HCT116 (cell line): Measurements from ENCODE around the gene ENKD1. TPM values are rescaled to one million over a fixed set of nuclear protein-coding genes. Genes with fewer than 3 reads are reported as not detected.
A peak's percentile ranks its signal among the peaks of the same experiment; 100 is the strongest.

Experiments
- ATAC-seq: fragments of 200-7000 bp; cut with Tn5 transposase; 2 replicates; pipeline ENCODE4 v1.9.1; 2020; ENCODE audit warnings: mild to moderate bottlenecking, moderate library complexity
- BruUV-seq: library from RNA; stranded (reverse); fragments of 400-500 nt; replicated peaks from 2 replicates; lab custom pipeline; 2021; lab: Mats Ljungman, UMichigan
- CTCF ChIA-PET: fragments of 300-600 bp; sonication (Branson Sonifier 250); formaldehyde crosslinking; loops from one replicate; lab custom pipeline; 2021; ENCODE audit warnings: antibody characterized with exemption; lab: Charles Lee
- POLR2A ChIA-PET: fragments of 300-600, 350-600 bp; sonication (Branson Sonifier 250); formaldehyde crosslinking; loops from one replicate; lab custom pipeline; 2021; ENCODE audit warnings: antibody characterized with exemption; lab: Charles Lee
- RAD21 ChIA-PET, 2 experiments: fragments of 300-600 bp; sonication (Branson Sonifier 250); formaldehyde crosslinking; loops; one replicate each; lab custom pipeline; 2023; ENCODE audit warnings: low total read pairs in 2 of 2; ENCODE audit not compliant: uncharacterized antibody in 2 of 2, unreplicated experiment in 2 of 2, low non-redundant PET in 1 of 2; lab: Charles Lee
- DNase-seq: peaks from one replicate; pipeline ENCODE4 v3.0.0-alpha.2; 2010; ENCODE audit warnings: low read depth, low spot score
- H2AFZ ChIP-seq: fragments of 200-600 bp; shearing (Covaris generic), sonication (generic); 2 replicates; pipeline ENCODE4 v1.6.1; 2017; ENCODE audit warnings: low read depth, mixed run types, mixed read lengths, antibody characterized with exemption, low read length; ENCODE audit not compliant: poor library complexity, severe bottlenecking
- H3K27ac ChIP-seq: 2 replicates; pipeline ENCODE4 v1.5.1; 2012; ENCODE audit warnings: low read depth, low read length
- H3K27me3 ChIP-seq: fragments of 200-600 bp; sonication (generic); 2 replicates; pipeline ENCODE4 v1.6.1; 2016; ENCODE audit warnings: mixed run types, low read length, mixed read lengths; ENCODE audit not compliant: insufficient read depth
- H3K36me3 ChIP-seq, 2 experiments: fragments of 200-500 bp in 1 of 2; fragments of 200-600 bp in 1 of 2; sonication (Bioruptor generic) in 1 of 2; sonication (generic) in 1 of 2; 2 replicates each; pipeline versions ENCODE4 v1.5.1 to v1.6.1; 2014 to 2016; ENCODE audit warnings: low read length in 2 of 2, inconsistent platforms in 1 of 2, mixed read lengths in 1 of 2, mixed run types in 1 of 2; ENCODE audit not compliant: insufficient read depth in 2 of 2, control insufficient read depth in 1 of 2
- H3K4me1 ChIP-seq, 2 experiments: fragments of 200-600 bp in 1 of 2; sonication (generic) in 1 of 2; 2 replicates each; pipeline versions ENCODE4 v1.5.1 to v1.6.1; 2012 to 2017; ENCODE audit warnings: low read length in 2 of 2, inconsistent platforms in 1 of 2, mild to moderate bottlenecking in 1 of 2, mixed read lengths in 1 of 2, mixed run types in 1 of 2, moderate library complexity in 1 of 2; ENCODE audit not compliant: insufficient read depth in 2 of 2, control insufficient read depth in 1 of 2
- H3K4me2 ChIP-seq: fragments of 200-600 bp; sonication (generic); 2 replicates; pipeline ENCODE4 v1.6.1; 2017; ENCODE audit warnings: mixed run types, low read length, mixed read lengths
- H3K4me3 ChIP-seq, 2 experiments: fragments of 200-600 bp in 1 of 2; sonication (generic) in 1 of 2; replicated peaks in 1 of 2; 2 replicates each; pipeline ENCODE4 v1.5.1; 2011 to 2016; ENCODE audit warnings: low read length in 2 of 2, control low read depth in 1 of 2, low read depth in 1 of 2, mild to moderate bottlenecking in 1 of 2, mixed read lengths in 1 of 2, mixed run types in 1 of 2
- H3K79me2 ChIP-seq: fragments of 200-600 bp; sonication (generic); 2 replicates; pipeline ENCODE4 v1.6.1; 2017; ENCODE audit warnings: mild to moderate bottlenecking, mixed run types, low read length, moderate library complexity, mixed read lengths; ENCODE audit not compliant: insufficient read depth
- H3K9ac ChIP-seq: fragments of 200-600 bp; sonication (generic); 2 replicates; pipeline ENCODE4 v1.6.1; 2016; ENCODE audit warnings: low read length, mixed read lengths
- H3K9me2 ChIP-seq: fragments of 200-600 bp; sonication (generic), shearing (Covaris generic); 2 replicates; pipeline ENCODE4 v1.6.1; 2017; ENCODE audit warnings: mixed run types, mild to moderate bottlenecking, moderate library complexity; ENCODE audit not compliant: insufficient read depth
- H3K9me3 ChIP-seq, 2 experiments: fragments of 200-500 bp in 1 of 2; fragments of 200-600 bp in 1 of 2; sonication (Bioruptor generic) in 1 of 2; sonication (generic) in 1 of 2; 2 replicates each; pipeline ENCODE4 v1.6.1; 2014 to 2017; ENCODE audit warnings: low read length in 2 of 2, mixed read lengths in 2 of 2, inconsistent platforms in 1 of 2, low read depth in 1 of 2, mild to moderate bottlenecking in 1 of 2, mixed run types in 1 of 2, moderate library complexity in 1 of 2; ENCODE audit not compliant: control insufficient read depth in 1 of 2, insufficient read depth in 1 of 2
- H4K20me1 ChIP-seq: fragments of 200-600 bp; sonication (generic), shearing (Covaris generic); 2 replicates; pipeline ENCODE4 v1.6.1; 2017; ENCODE audit warnings: mixed run types, mild to moderate bottlenecking, moderate library complexity; ENCODE audit not compliant: insufficient read depth
- CBX3 ChIP-seq: IDR thresholded peaks from 2 replicates; pipeline ENCODE4 v1.6.1; 2012; ENCODE audit warnings: low read depth
- CTCF ChIP-seq, 3 experiments: fragments of 200-600 bp in 1 of 3; sonication (generic) in 1 of 3; IDR thresholded peaks in 2 of 3; conservative IDR thresholded peaks in 1 of 3; 2 replicates each; pipeline ENCODE4 v1.5.1; 2012 to 2017; ENCODE audit warnings: low read depth in 2 of 3, low read length in 2 of 3, antibody characterized with exemption in 1 of 3, borderline replicate concordance in 1 of 3, control low read depth in 1 of 3, mild to moderate bottlenecking in 1 of 3, mixed read lengths in 1 of 3, mixed run types in 1 of 3, moderate library complexity in 1 of 3; ENCODE audit not compliant: insufficient read depth in 1 of 3
- EZH2phosphoT487 ChIP-seq: fragments of 200-600 bp; IDR thresholded peaks from 2 replicates; pipeline ENCODE4 v1.6.1; 2018; ENCODE audit warnings: antibody characterized with exemption, borderline replicate concordance
- JUND ChIP-seq: IDR thresholded peaks from 2 replicates; pipeline ENCODE4 v1.6.1; 2012
- POLR2AphosphoS5 ChIP-seq: IDR thresholded peaks from 2 replicates; pipeline ENCODE4 v1.6.1; 2011; ENCODE audit warnings: mild to moderate bottlenecking, low read depth, low read length, moderate library complexity
- RAD21 ChIP-seq: IDR thresholded peaks from 2 replicates; pipeline ENCODE4 v1.6.1; 2012; ENCODE audit warnings: low read depth, mild to moderate bottlenecking
- SP1 ChIP-seq: IDR thresholded peaks from 2 replicates; pipeline ENCODE4 v1.6.1; 2012; ENCODE audit warnings: low read depth
- SRF ChIP-seq: IDR thresholded peaks from 2 replicates; pipeline ENCODE4 v1.6.1; 2012; ENCODE audit warnings: low read depth
- TCF7L2 ChIP-seq: IDR thresholded peaks from 2 replicates; pipeline ENCODE4 v1.7.0; 2011; ENCODE audit warnings: borderline replicate concordance, inconsistent platforms; ENCODE audit not compliant: insufficient read depth, insufficient read length; ENCODE audit errors: extremely low read depth
- ZBTB33 ChIP-seq: IDR thresholded peaks from 2 replicates; pipeline ENCODE4 v1.6.1; 2011; ENCODE audit warnings: mild to moderate bottlenecking, low read length, moderate library complexity; ENCODE audit not compliant: insufficient replicate concordance; ENCODE audit errors: extremely low read depth
- ZFX ChIP-seq: fragments of 450-650 bp; IDR thresholded peaks from 2 replicates; pipeline ENCODE4 v1.6.1; 2017
- intact Hi-C: fragments of 100-400 bp; cut with micrococcal nuclease; formaldehyde crosslinking; loops from 2 replicates; pipeline ENCODE4 v1.10.0; 2022
- total RNA-seq: library from RNA; stranded (reverse); gene quantifications from one replicate; pipeline ENCODE4 v1.2.1, GENCODE V29; 2021; ENCODE audit not compliant: unreplicated experiment

ENKD1 gene
- total RNA-seq, 1 experiment from 2014 or later = 16.8 TPM

- no TSS peak for BruUV-seq
- Histone ChIP-seq H3K4me3 (no peak overlapping the region), H3K79me2 (no peaks in the 10 kb centered on the region), H3K27ac (no peak overlapping the region), H2AFZ (no peak overlapping the region), H3K4me1 (peaks cover 0 to 4% of the 10 kb centered on the region in 2 experiments; a peak in 1 of 4 replicates), H3K9ac (no peak overlapping the region), H3K9me3 (no peaks in the 10 kb centered on the region), H3K4me2 (no peak overlapping the region), H3K27me3 (no peaks in the 10 kb centered on the region), H3K36me3 (peaks cover 12 to 20% of the 10 kb centered on the region in 2 experiments; a peak in 3 of 4 replicates), H4K20me1 (no peaks in the 10 kb centered on the region), H3K9me2 (no peaks in the 10 kb centered on the region)
- TF ChIP-seq RAD21 (peak; percentile 15; the same call in 1 of the 2 replicates), SRF (no peak)
- CTCF ChIA-PET = interaction anchor here (1.0 to 1.6 kb wide), 3 partner anchors 80 to 121 kb away, joined by 3 to 5 read pairs (median 4); partner anchors contain the start of gene CTCF
- DNase-seq (no peak), ATAC-seq (no peak)
- intact Hi-C loops = no loop called here
- POLR2A ChIA-PET = no interaction called here
- RAD21 ChIA-PET = no interaction called here
Measured at GRCh38 chr16:67641779-67642708, 24.5 kb downstream of the ENKD1 start.

GRCh38 chr16:67637625-67638024, 28.9 kb downstream of the ENKD1 start:
- CTCF ChIA-PET = no interaction called here
- H3K27ac ChIP-seq = no peak overlapping the region
- no peaks in the 10 kb centered on the region for H3K27me3 ChIP-seq
- no peak for TF ChIP-seq SP1
- TF ChIP-seq CTCF (IDR thresholded peaks at IDR 0.05 in 2 of 3, conservative IDR thresholded peaks at IDR 0.05 in 1 of 3; ENCODE audit: borderline replicate concordance in 1 of 3, insufficient read depth in 1 of 3, low read depth in 2 of 3, low read length in 2 of 3) = no peak
- TF ChIP-seq ZFX = no peak
- no peak for TF ChIP-seq EZH2phosphoT487
- no peak for TF ChIP-seq ZBTB33
- no peak for TF ChIP-seq TCF7L2
- TF ChIP-seq CBX3 = no peak
- no peak for TF ChIP-seq POLR2AphosphoS5
- no peak for TF ChIP-seq JUND
- H3K9ac ChIP-seq = no peak overlapping the region
- H3K4me2 ChIP-seq = no peak overlapping the region
- H3K9me2 ChIP-seq = no peaks in the 10 kb centered on the region
- peaks cover 20 to 30% of the 10 kb centered on the region in 2 experiments; a peak in 3 of 4 replicates for H3K36me3 ChIP-seq
- peaks cover 6% of the 10 kb centered on the region; the same call in 1 of the 2 replicates for H3K79me2 ChIP-seq
- POLR2A ChIA-PET = no interaction called here
- peaks cover 4% of the 10 kb centered on the region; the same call in 1 of the 2 replicates for H4K20me1 ChIP-seq
- H3K4me3 ChIP-seq = no peak overlapping the region
- ATAC-seq (no peak), DNase-seq (no peak)
- RAD21 ChIA-PET = no interaction called here
- H3K9me3 ChIP-seq = no peaks in the 10 kb centered on the region
- no peak overlapping the region for H2AFZ ChIP-seq
- intact Hi-C loops = no loop called here
- BruUV-seq = no TSS peak
- H3K4me1 ChIP-seq = no peaks in the 10 kb centered on the region
